HEK293 (cell line): ENCODE results near the gene ETDC.

Experiments used
- EGR2 ChIP-seq: fragments of 450-650 bp; formaldehyde crosslinking; IDR thresholded peaks from 2 replicates; pipeline ENCODE4 v1.5.1; 2016; ENCODE audit warnings: low read depth, missing biosample characterization, missing genetic modification characterization
- FEZF1 ChIP-seq: fragments of 450-650 bp; formaldehyde crosslinking; IDR thresholded peaks from 2 replicates; pipeline ENCODE4 v1.5.1; 2016; ENCODE audit warnings: missing biosample characterization, missing genetic modification characterization
- GLIS2 ChIP-seq: fragments of 450-650 bp; formaldehyde crosslinking; IDR thresholded peaks from 2 replicates; pipeline ENCODE4 v1.5.1; 2016; ENCODE audit warnings: missing biosample characterization, missing genetic modification characterization
- KLF9 ChIP-seq: fragments of 450-650 bp; formaldehyde crosslinking; IDR thresholded peaks from 2 replicates; pipeline ENCODE4 v1.5.1; 2016; ENCODE audit warnings: missing biosample characterization, missing genetic modification characterization, low read depth
- OSR2 ChIP-seq: fragments of 450-650 bp; formaldehyde crosslinking; IDR thresholded peaks from 2 replicates; pipeline ENCODE4 v1.5.1; 2016; ENCODE audit warnings: missing biosample characterization, missing genetic modification characterization
- PRDM4 ChIP-seq: fragments of 450-650 bp; formaldehyde crosslinking; IDR thresholded peaks from 2 replicates; pipeline ENCODE4 v1.5.1; 2017; ENCODE audit warnings: missing biosample characterization, missing genetic modification characterization
- SCRT1 ChIP-seq: fragments of 450-650 bp; formaldehyde crosslinking; IDR thresholded peaks from 2 replicates; pipeline ENCODE4 v1.5.1; 2016; ENCODE audit warnings: missing biosample characterization, missing genetic modification characterization, borderline replicate concordance
- TSHZ1 ChIP-seq: fragments of 450-650 bp; formaldehyde crosslinking; IDR thresholded peaks from 2 replicates; pipeline ENCODE4 v1.5.1; 2016; ENCODE audit warnings: missing biosample characterization, missing genetic modification characterization, borderline replicate concordance
- ZBTB48 ChIP-seq: fragments of 450-650 bp; formaldehyde crosslinking; IDR thresholded peaks from 2 replicates; pipeline ENCODE4 v1.5.1; 2016; ENCODE audit warnings: missing biosample characterization, missing genetic modification characterization
- ZFP3 ChIP-seq: fragments of 450-650 bp; formaldehyde crosslinking; IDR thresholded peaks from 2 replicates; pipeline ENCODE4 v1.5.1; 2016; ENCODE audit warnings: low read depth, missing biosample characterization, missing genetic modification characterization
- ZFP41 ChIP-seq: fragments of 450-650 bp; formaldehyde crosslinking; IDR thresholded peaks from 2 replicates; pipeline ENCODE4 v1.5.1; 2016; ENCODE audit warnings: missing biosample characterization, missing genetic modification characterization, borderline replicate concordance
- ZNF112 ChIP-seq: fragments of 450-650 bp; formaldehyde crosslinking; IDR thresholded peaks from 2 replicates; pipeline ENCODE4 v1.5.0; 2017; ENCODE audit warnings: missing biosample characterization, missing genetic modification characterization
- ZNF148 ChIP-seq: fragments of 450-650 bp; formaldehyde crosslinking; IDR thresholded peaks from 2 replicates; pipeline ENCODE4 v1.5.0; 2017; ENCODE audit warnings: missing biosample characterization, missing genetic modification characterization, borderline replicate concordance
- ZNF184 ChIP-seq: fragments of 450-650 bp; IDR thresholded peaks from 2 replicates; pipeline ENCODE4 v1.5.1; 2018; ENCODE audit warnings: missing biosample characterization, mild to moderate bottlenecking, missing genetic modification characterization
- ZNF2 ChIP-seq: fragments of 450-650 bp; formaldehyde crosslinking; IDR thresholded peaks from 2 replicates; pipeline ENCODE4 v1.5.1; 2016; ENCODE audit warnings: missing biosample characterization, missing genetic modification characterization
- ZNF23 ChIP-seq: fragments of 450-650 bp; formaldehyde crosslinking; IDR thresholded peaks from 2 replicates; pipeline ENCODE4 v1.5.1; 2016; ENCODE audit warnings: missing biosample characterization, missing genetic modification characterization, borderline replicate concordance
- ZNF26 ChIP-seq: fragments of 450-650 bp; formaldehyde crosslinking; IDR thresholded peaks from 2 replicates; pipeline ENCODE4 v1.5.1; 2016; ENCODE audit warnings: missing biosample characterization, missing genetic modification characterization
- ZNF311 ChIP-seq: fragments of 450-650 bp; formaldehyde crosslinking; IDR thresholded peaks from 2 replicates; pipeline ENCODE4 v1.5.1; 2017; ENCODE audit warnings: missing biosample characterization, missing genetic modification characterization, borderline replicate concordance
- ZNF366 ChIP-seq: fragments of 450-650 bp; formaldehyde crosslinking; conservative IDR thresholded peaks from 2 replicates; pipeline ENCODE4 v1.5.1; 2016; ENCODE audit warnings: missing biosample characterization, missing genetic modification characterization
- ZNF394 ChIP-seq: fragments of 450-650 bp; formaldehyde crosslinking; IDR thresholded peaks from 2 replicates; pipeline ENCODE4 v1.5.1; 2016; ENCODE audit warnings: missing biosample characterization, missing genetic modification characterization, mild to moderate bottlenecking, moderate library complexity, borderline replicate concordance
- ZNF558 ChIP-seq: fragments of 450-650 bp; formaldehyde crosslinking; IDR thresholded peaks from 2 replicates; pipeline ENCODE4 v1.5.1; 2016; ENCODE audit warnings: missing biosample characterization, missing genetic modification characterization
- ZNF596 ChIP-seq: fragments of 450-650 bp; IDR thresholded peaks from 2 replicates; pipeline ENCODE4 v1.5.0; 2018; ENCODE audit warnings: missing biosample characterization, mild to moderate bottlenecking, missing genetic modification characterization, moderate library complexity
- ZNF623 ChIP-seq: fragments of 450-650 bp; formaldehyde crosslinking; IDR thresholded peaks from 2 replicates; pipeline ENCODE4 v1.5.1; 2016; ENCODE audit warnings: missing biosample characterization, missing genetic modification characterization
- ZNF658 ChIP-seq: fragments of 450-650 bp; formaldehyde crosslinking; IDR thresholded peaks from 2 replicates; pipeline ENCODE4; 2016; ENCODE audit warnings: missing biosample characterization, missing genetic modification characterization
- ZNF670 ChIP-seq: fragments of 450-650 bp; formaldehyde crosslinking; IDR thresholded peaks from 2 replicates; pipeline ENCODE4 v1.5.1; 2016; ENCODE audit warnings: missing biosample characterization, missing genetic modification characterization, low read depth
- ZNF707 ChIP-seq: fragments of 450-650 bp; formaldehyde crosslinking; IDR thresholded peaks from 2 replicates; pipeline ENCODE4 v1.5.1; 2016; ENCODE audit warnings: missing biosample characterization, missing genetic modification characterization
- ZNF747 ChIP-seq: fragments of 450-650 bp; formaldehyde crosslinking; IDR thresholded peaks from 2 replicates; pipeline ENCODE4 v1.5.1; 2016; ENCODE audit warnings: missing biosample characterization, missing genetic modification characterization
- ZNF791 ChIP-seq: fragments of 450-650 bp; formaldehyde crosslinking; IDR thresholded peaks from 2 replicates; pipeline ENCODE4 v1.5.1; 2016; ENCODE audit warnings: missing biosample characterization, missing genetic modification characterization
- ZNF837 ChIP-seq: fragments of 450-650 bp; formaldehyde crosslinking; IDR thresholded peaks from 2 replicates; pipeline ENCODE4 v1.5.1; 2016; ENCODE audit warnings: missing biosample characterization, missing genetic modification characterization
- ZNF843 ChIP-seq: fragments of 450-650 bp; formaldehyde crosslinking; IDR thresholded peaks from 2 replicates; pipeline ENCODE4 v1.5.1; 2016; ENCODE audit warnings: missing biosample characterization, missing genetic modification characterization

ETDC gene

GRCh38 chrX:135345107-135345589 is 35.9 kb downstream of the ETDC start (continued):
- no peak for TF ChIP-seq ZNF26 (tag by site-specific recombination)
- TF ChIP-seq ZNF658 (tag by site-specific recombination) = no peak
- TF ChIP-seq ZNF394 (tag by site-specific recombination) = no peak
- TF ChIP-seq ZNF2 (tag by site-specific recombination) = no peak
- no peak for TF ChIP-seq ZNF837 (tag by site-specific recombination)
- TF ChIP-seq ZNF791 (tag by site-specific recombination) = no peak
- no peak for TF ChIP-seq ZFP41 (tag by site-specific recombination)
- peak; percentile 95 for TF ChIP-seq OSR2 (tag by site-specific recombination)
- no peak for TF ChIP-seq ZNF670 (tag by site-specific recombination)
- TF ChIP-seq ZNF366 (tag by site-specific recombination) = peak; percentile 72
- TF ChIP-seq ZNF112 (tag by site-specific recombination) = no peak
- no peak for TF ChIP-seq EGR2 (tag by site-specific recombination)
- no peak for TF ChIP-seq ZNF148 (tag by site-specific recombination)
- TF ChIP-seq FEZF1 = peak; percentile 77
- peak; percentile 84 for TF ChIP-seq ZBTB48
- TF ChIP-seq ZNF596 (tag by site-specific recombination) = no peak
- TF ChIP-seq ZNF558 (tag by site-specific recombination) = no peak
- TF ChIP-seq ZNF843 (tag by site-specific recombination) = peak; percentile 89
- no peak for TF ChIP-seq KLF9 (tag by site-specific recombination)
- TF ChIP-seq ZNF623 (tag by site-specific recombination) = no peak
- peak; percentile 74 for TF ChIP-seq TSHZ1 (tag by site-specific recombination)
- TF ChIP-seq ZNF747 (tag by site-specific recombination) = no peak
- no peak for TF ChIP-seq ZNF23 (tag by site-specific recombination)
- TF ChIP-seq ZNF184 (tag by site-specific recombination) = 0 out of 2 replicates have a peak, but pooled peaks have one; percentile 23
- TF ChIP-seq SCRT1 = no peak
- TF ChIP-seq ZNF311 (tag by site-specific recombination) = no peak
- no peak for TF ChIP-seq ZFP3
- no peak for TF ChIP-seq ZNF707 (tag by site-specific recombination)
- TF ChIP-seq GLIS2 (tag by site-specific recombination) = 0 out of 2 replicates have a peak, but pooled peaks have one; percentile 4
- peak; percentile 82 for TF ChIP-seq PRDM4
